Cardiac fibroblast (primary cell): ENCODE data around the gene CA14.
"Not testable (repeated sequence)": the region's sequence is repeated elsewhere in the genome, so short reads cannot be mapped to it uniquely, and the experiment has no call there.

ENCODE experiments used
- DNase-seq, 2 donors: peaks; one replicate each; pipeline versions ENCODE4 v3.0.0 to v3.0.0-alpha.2; 2010; ENCODE audit warnings: low read depth in 2 of 2
- H3K4me3 ChIP-seq, 2 donors: replicated peaks in 1 of 2; 1 replicate in 1 of 2; 2 replicates in 1 of 2; pipeline ENCODE4 v1.5.1; 2011; ENCODE audit warnings: low read depth in 2 of 2, low read length in 2 of 2, mild to moderate bottlenecking in 2 of 2, moderate library complexity in 1 of 2
- TF ChIP-seq, protein P1 (sequence below): IDR thresholded peaks from one replicate; pipeline ENCODE4 v1.5.1; 2011; ENCODE audit warnings: low read depth, mild to moderate bottlenecking, low read length, inconsistent platforms

The CA14 gene

DNA sequence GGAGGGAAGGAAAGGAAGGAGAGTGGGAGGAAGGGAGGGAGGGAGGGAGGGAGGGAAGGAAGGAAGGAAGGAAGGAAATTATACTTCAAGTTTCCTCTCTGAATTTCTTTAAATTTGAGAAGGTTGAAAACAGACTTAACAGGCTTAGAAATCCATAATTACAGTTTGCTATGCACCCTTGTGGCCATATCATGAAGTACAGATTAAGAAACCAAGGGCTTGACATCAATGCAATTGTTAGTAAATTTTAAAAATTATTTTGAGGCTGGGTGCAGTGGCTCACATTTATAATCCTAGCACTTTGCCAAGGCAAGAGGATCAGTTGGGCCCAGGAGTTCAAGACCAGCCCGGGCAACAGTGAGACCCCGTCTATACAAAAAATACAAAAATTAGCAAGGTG is 36.0 kb upstream of the CA14 start:
- TF ChIP-seq, protein P1, sequence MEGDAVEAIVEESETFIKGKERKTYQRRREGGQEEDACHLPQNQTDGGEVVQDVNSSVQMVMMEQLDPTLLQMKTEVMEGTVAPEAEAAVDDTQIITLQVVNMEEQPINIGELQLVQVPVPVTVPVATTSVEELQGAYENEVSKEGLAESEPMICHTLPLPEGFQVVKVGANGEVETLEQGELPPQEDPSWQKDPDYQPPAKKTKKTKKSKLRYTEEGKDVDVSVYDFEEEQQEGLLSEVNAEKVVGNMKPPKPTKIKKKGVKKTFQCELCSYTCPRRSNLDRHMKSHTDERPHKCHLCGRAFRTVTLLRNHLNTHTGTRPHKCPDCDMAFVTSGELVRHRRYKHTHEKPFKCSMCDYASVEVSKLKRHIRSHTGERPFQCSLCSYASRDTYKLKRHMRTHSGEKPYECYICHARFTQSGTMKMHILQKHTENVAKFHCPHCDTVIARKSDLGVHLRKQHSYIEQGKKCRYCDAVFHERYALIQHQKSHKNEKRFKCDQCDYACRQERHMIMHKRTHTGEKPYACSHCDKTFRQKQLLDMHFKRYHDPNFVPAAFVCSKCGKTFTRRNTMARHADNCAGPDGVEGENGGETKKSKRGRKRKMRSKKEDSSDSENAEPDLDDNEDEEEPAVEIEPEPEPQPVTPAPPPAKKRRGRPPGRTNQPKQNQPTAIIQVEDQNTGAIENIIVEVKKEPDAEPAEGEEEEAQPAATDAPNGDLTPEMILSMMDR: peak; percentile 62
- no peak overlapping the region for H3K4me3 ChIP-seq
- DNase-seq: peak; percentile 58 to 59

DNA sequence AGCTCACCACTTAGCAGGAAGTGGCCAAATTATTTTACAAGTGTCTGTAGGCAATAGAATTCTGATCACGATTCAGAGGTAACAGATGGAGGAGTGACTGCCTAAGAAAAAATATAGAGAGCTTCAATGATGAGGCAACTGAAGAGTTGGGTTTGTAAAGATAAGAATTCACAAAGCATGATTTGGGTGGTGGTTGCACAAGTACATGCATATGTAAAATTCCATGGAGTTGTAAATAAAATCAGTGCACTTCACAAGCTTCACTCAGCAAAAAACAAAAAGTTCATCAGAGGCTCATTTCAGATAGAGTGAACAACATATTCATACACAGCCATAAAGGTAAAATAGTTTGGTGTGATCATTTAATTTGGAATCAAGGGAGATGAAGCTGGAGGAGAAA is 32.6 kb upstream of the CA14 start:
- H3K4me3 ChIP-seq: no peak overlapping the region
- no peak for DNase-seq
- TF ChIP-seq, protein P1: no peak

DNA sequence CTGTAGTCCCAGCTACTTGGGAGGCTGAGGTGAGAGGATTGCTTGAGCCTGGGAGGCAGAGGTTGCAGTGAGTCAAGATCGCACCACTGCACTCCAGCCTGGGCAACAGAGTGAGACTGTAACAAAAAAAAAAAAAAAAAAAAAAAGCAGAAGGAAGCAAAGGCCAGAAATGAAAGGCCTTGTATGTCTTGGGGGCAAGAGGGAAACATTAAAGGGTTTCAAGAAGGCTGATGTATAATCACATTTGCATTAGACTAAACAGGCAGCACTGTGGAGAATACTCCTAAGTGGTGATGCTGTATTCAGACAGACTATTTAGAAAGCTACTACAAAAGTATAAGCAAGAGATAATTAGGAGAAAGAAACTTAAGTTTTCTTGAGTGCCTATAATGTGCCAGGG is 32.0 kb upstream of the CA14 start:
- no peak overlapping the region for H3K4me3 ChIP-seq
- TF ChIP-seq, protein P1: no peak
- DNase-seq: no peak

DNA sequence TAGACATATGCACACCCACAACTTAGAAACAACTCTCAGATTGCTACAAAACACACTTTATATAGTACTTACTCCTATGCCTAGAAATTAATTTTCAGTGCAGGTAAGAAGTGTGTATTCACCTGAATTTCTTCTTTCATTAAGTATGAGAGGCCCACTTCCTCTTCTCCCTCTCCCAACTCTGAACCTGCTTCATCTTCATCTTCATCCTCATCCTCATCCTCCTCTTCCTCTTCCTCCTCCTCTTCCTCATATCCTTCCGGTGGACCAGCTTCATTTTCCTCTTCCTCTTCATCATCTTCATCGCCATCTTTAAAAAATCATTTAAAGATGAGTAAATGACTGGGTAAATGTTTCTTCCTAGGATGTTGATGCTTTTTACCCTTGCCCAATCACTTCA is 31.1 kb upstream of the CA14 start:
- DNase-seq: no peak
- TF ChIP-seq, protein P1: no peak
- no peak overlapping the region for H3K4me3 ChIP-seq

DNA sequence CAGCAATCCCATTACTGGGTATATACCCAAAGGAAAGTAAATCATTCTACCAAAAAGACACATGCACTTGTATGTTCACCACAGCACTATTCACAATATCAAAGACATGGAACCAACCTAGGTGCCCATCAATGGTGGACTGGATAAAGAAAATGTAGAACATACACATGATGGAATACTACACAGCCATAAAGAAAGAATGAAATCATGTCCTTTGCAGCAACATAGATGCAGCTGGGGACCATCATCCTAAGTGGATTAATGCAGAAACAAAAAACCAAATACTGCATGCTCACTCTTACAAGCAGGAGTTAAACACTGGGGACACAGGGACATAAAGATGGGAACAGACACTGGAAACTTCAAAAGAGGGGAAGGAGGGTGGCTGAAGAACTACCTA is 30.3 kb upstream of the CA14 start:
- DNase-seq: no peak
- H3K4me3 ChIP-seq: no peak overlapping the region
- TF ChIP-seq, protein P1: no peak

DNA sequence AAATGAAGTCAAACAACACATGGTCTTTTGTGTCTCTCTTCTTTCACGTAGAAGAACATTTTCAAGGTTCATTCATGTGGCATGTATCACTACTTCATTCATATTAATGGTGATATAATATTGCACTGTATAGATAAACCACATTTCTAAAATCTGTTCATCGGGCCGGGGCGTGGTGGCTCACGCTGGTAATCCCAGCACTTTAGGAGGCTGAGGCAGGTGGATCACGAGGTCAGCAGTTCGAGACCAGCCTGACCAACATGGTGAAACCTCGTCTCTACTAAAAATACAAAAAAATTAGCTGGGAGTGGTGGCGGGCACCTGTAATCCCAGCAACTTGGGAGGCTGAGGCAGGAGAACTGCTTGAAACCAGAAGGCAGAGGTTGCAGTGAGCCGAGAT is 29.3 kb upstream of the CA14 start:
- H3K4me3 ChIP-seq, DNase-seq: not testable (repeated sequence)

DNA sequence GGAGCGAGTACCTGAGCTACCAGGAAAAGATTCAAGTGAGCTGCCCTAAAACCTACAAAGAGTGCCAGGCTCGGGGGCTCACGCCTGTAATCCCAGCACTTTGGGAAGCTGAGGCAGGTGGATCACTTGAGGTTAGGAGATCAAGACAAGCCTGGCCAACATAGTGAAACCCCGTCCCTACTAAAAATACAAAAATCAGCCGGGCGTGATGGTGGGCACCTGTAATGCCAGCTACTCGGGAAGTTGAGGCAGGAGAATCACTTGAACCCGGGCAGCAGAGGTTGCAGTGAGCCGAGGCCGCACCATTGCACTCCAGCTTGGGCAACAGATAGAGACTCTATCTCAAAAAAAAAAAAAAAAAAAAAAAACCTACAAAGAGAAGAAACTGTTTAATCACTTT is 24.7 kb upstream of the CA14 start:
- DNase-seq, H3K4me3 ChIP-seq: not testable (repeated sequence)

DNA sequence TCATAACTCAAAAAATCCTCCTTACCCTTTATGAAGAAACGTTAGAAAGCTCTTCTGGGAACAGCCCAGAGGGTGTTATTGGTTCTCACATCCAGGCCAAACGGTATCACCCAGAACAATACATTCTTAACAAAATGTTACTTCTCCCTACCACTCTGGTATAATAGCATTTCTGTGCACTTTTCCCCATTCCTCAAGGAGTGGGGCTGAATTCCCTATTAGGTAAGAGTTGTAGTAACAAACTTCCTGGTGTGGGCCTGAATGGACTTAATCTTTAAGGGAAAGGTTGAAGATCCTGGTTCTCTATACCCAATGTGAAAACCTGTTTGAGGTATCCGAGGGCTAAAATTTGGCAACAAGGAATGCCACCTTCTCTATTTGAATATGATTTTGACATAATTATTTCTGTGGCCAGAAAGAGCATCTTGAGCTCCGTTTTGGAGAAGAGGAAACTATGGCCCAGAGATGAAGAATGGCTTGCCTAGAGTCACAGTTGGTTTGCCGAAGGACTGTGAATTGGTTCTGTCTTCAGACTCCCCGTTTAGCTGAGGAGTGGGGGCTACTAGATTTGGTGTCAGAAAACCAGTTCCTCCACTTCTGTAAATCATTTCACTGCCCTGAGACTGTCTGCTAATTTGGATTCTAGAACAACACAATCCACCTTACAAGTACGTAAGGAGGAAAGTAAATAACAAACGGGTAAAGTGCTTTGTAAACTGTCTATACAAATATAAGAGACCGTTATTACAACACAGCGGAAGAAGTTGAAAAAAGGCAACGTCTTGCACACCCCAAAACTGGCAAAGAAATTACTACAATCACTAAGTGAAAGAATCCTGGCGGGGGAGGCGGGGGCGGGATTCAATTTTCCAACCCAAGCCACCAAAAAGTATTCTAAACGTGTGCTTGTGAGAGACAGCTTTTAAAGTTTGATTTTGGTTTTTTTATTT is 23.9 kb upstream of the CA14 start:
- DNase-seq: peak; percentile 43 to 51
- TF ChIP-seq, protein P1: no peak
- peak overlapping the region; percentile 84 to 86 for H3K4me3 ChIP-seq
